Transverse colon (tissue), 3 donors: ENCODE data around the gene HSPA14.
"Not testable (repeated sequence)": the region's sequence is repeated elsewhere in the genome, so short reads cannot be mapped to it uniquely, and the experiment has no call there.

ENCODE experiments used
- POLR2A ChIP-seq: fragments of 450-650 bp; IDR thresholded peaks from one replicate; pipeline ENCODE4 v1.6.1; 2016; ENCODE audit warnings: antibody characterized with exemption, mild to moderate bottlenecking, moderate library complexity
- TF ChIP-seq, protein P1 (sequence below), 5 experiments: fragments of 200-600 bp in 3 of 5; fragments of 450-650 bp in 2 of 5; sonication (generic) in 3 of 5; IDR thresholded peaks; 1 replicate in 2 of 5; 2 replicates in 3 of 5; pipeline ENCODE4 v1.5.1; 2016 to 2017; ENCODE audit warnings: antibody characterized with exemption in 5 of 5, inconsistent platforms in 3 of 5, mild to moderate bottlenecking in 2 of 5, moderate library complexity in 1 of 5

DNA sequence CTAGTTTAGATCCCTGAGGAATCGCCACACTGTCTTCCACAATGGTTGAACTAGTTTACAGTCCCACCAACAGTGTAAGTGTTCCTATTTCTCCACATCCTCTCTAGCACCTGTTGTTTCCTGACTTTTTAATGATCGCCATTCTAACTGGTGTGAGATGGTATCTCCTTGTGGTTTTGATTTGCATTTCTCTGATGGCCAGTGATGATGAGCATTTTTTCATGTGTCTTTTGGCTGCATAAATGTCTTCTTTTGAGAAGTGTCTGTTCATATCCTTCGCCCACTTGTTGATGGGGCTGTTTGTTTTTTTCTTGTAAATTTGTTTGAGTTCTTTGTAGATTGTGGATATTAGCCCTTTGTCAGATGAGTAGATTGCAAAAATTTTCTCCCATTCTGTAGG, 26.8 kb downstream of the HSPA14 start:
- TF ChIP-seq, protein P1, sequence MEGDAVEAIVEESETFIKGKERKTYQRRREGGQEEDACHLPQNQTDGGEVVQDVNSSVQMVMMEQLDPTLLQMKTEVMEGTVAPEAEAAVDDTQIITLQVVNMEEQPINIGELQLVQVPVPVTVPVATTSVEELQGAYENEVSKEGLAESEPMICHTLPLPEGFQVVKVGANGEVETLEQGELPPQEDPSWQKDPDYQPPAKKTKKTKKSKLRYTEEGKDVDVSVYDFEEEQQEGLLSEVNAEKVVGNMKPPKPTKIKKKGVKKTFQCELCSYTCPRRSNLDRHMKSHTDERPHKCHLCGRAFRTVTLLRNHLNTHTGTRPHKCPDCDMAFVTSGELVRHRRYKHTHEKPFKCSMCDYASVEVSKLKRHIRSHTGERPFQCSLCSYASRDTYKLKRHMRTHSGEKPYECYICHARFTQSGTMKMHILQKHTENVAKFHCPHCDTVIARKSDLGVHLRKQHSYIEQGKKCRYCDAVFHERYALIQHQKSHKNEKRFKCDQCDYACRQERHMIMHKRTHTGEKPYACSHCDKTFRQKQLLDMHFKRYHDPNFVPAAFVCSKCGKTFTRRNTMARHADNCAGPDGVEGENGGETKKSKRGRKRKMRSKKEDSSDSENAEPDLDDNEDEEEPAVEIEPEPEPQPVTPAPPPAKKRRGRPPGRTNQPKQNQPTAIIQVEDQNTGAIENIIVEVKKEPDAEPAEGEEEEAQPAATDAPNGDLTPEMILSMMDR (IDR thresholded peaks at IDR 0.05): not testable (repeated sequence)
- not testable (repeated sequence) for TF ChIP-seq POLR2A
